ENCODE measurements around the gene HERC2.
"Not testable (repeated sequence)": the region's sequence is repeated elsewhere in the genome, so short reads cannot be mapped to it uniquely, and the experiment has no call there.

HERC2 gene

GRCh38 chr15:28178290-28178689 lies 143.7 kb downstream of the HERC2 start:
- H3K27ac ChIP-seq (ENCODE audit: low read depth, low read length, poor library complexity, severe bottlenecking): no peak overlapping the region
- no peaks in the 10 kb centered on the region for H3F3A ChIP-seq (ENCODE audit: insufficient read depth, low read length)
- H3K27me3 ChIP-seq (ENCODE audit: insufficient read depth, low read length): no peaks in the 10 kb centered on the region
- H3K9ac ChIP-seq (ENCODE audit: low read length): no peak overlapping the region
- no peaks in the 10 kb centered on the region for H3K9me3 ChIP-seq (ENCODE audit: low read length)
- no peak overlapping the region for H2AFZ ChIP-seq (ENCODE audit: low read length)
- H4K20me1 ChIP-seq (ENCODE audit: insufficient read depth, low read length): no peaks in the 10 kb centered on the region
- H3K79me2 ChIP-seq (ENCODE audit: insufficient read depth, low read length): no peaks in the 10 kb centered on the region
- H3K36me3 ChIP-seq (ENCODE audit: insufficient read depth, low read length): peaks cover 63% of the 10 kb centered on the region
- H3K4me2 ChIP-seq (ENCODE audit: low read length): no peak overlapping the region
- H3K4me3 ChIP-seq (ENCODE audit: low read depth, low read length, poor library complexity, severe bottlenecking): no peak overlapping the region
- H3K9me2 ChIP-seq (ENCODE audit: low read depth, low read length): no peaks in the 10 kb centered on the region
- TF ChIP-seq CTCF (IDR thresholded peaks at IDR 0.05; ENCODE audit: low read length) (no peak), EZH2 (IDR thresholded peaks at IDR 0.05; ENCODE audit: borderline replicate concordance, low read length) (no peak)
- H3K4me1 ChIP-seq (ENCODE audit: insufficient read depth, low read length, severe bottlenecking): no peaks in the 10 kb centered on the region

GRCh38 chr15:28169366-28169765 lies 152.6 kb downstream of the HERC2 start:
- Histone ChIP-seq H3K36me3 (ENCODE audit: insufficient read depth, low read length) (peaks cover 83% of the 10 kb centered on the region), H3K27ac (ENCODE audit: low read depth, low read length, poor library complexity, severe bottlenecking) (no peak overlapping the region)

GRCh38 chr15:28168405-28169121 lies 153.4 kb downstream of the HERC2 start:
- peaks cover 82% of the 10 kb centered on the region for H3K36me3 ChIP-seq (ENCODE audit: insufficient read depth, low read length)
- H3K79me2 ChIP-seq (ENCODE audit: insufficient read depth, low read length); H3K27me3 ChIP-seq (ENCODE audit: insufficient read depth, low read length); H3K4me2 ChIP-seq (ENCODE audit: low read length); H3K4me1 ChIP-seq (ENCODE audit: insufficient read depth, low read length, severe bottlenecking); H3K27ac ChIP-seq (ENCODE audit: low read depth, low read length, poor library complexity, severe bottlenecking); H3K9ac ChIP-seq (ENCODE audit: low read length); H4K20me1 ChIP-seq (ENCODE audit: insufficient read depth, low read length); H3F3A ChIP-seq (ENCODE audit: insufficient read depth, low read length); H3K9me3 ChIP-seq (ENCODE audit: low read length); H3K4me3 ChIP-seq (ENCODE audit: low read depth, low read length, poor library complexity, severe bottlenecking); H2AFZ ChIP-seq (ENCODE audit: low read length); H3K9me2 ChIP-seq (ENCODE audit: low read depth, low read length): not testable (repeated sequence)

More at GRCh38 chr15:28169366-28169765, 152.6 kb downstream of the HERC2 start:
- H3F3A ChIP-seq (ENCODE audit: insufficient read depth, low read length): no peaks in the 10 kb centered on the region
- H3K4me2 ChIP-seq (ENCODE audit: low read length): no peak overlapping the region
- H4K20me1 ChIP-seq (ENCODE audit: insufficient read depth, low read length): no peaks in the 10 kb centered on the region
- H3K9me2 ChIP-seq (ENCODE audit: low read depth, low read length): no peaks in the 10 kb centered on the region
- no peaks in the 10 kb centered on the region for H3K79me2 ChIP-seq (ENCODE audit: insufficient read depth, low read length)
- no peaks in the 10 kb centered on the region for H3K9me3 ChIP-seq (ENCODE audit: low read length)
- no peak for TF ChIP-seq EZH2 (IDR thresholded peaks at IDR 0.05; ENCODE audit: borderline replicate concordance, low read length)
- no peak for TF ChIP-seq CTCF (IDR thresholded peaks at IDR 0.05; ENCODE audit: low read length)
- H3K4me1 ChIP-seq (ENCODE audit: insufficient read depth, low read length, severe bottlenecking): no peaks in the 10 kb centered on the region
- no peak overlapping the region for H3K9ac ChIP-seq (ENCODE audit: low read length)
- no peak overlapping the region for H3K4me3 ChIP-seq (ENCODE audit: low read depth, low read length, poor library complexity, severe bottlenecking)
- no peaks in the 10 kb centered on the region for H3K27me3 ChIP-seq (ENCODE audit: insufficient read depth, low read length)
- H2AFZ ChIP-seq (ENCODE audit: low read length): no peak overlapping the region

GRCh38 chr15:28167042-28167441 lies 154.9 kb downstream of the HERC2 start:
- H4K20me1 ChIP-seq (ENCODE audit: insufficient read depth, low read length): no peaks in the 10 kb centered on the region
- no peaks in the 10 kb centered on the region for H3K9me2 ChIP-seq (ENCODE audit: low read depth, low read length)
- no peak overlapping the region for H3K4me3 ChIP-seq (ENCODE audit: low read depth, low read length, poor library complexity, severe bottlenecking)
- peaks cover 84% of the 10 kb centered on the region for H3K36me3 ChIP-seq (ENCODE audit: insufficient read depth, low read length)
- no peaks in the 10 kb centered on the region for H3K9me3 ChIP-seq (ENCODE audit: low read length)
- TF ChIP-seq CTCF (IDR thresholded peaks at IDR 0.05; ENCODE audit: low read length): no peak
- no peak for TF ChIP-seq EZH2 (IDR thresholded peaks at IDR 0.05; ENCODE audit: borderline replicate concordance, low read length)
- H3K9ac ChIP-seq (ENCODE audit: low read length): no peak overlapping the region
- no peak overlapping the region for H3K27ac ChIP-seq (ENCODE audit: low read depth, low read length, poor library complexity, severe bottlenecking)
- no peaks in the 10 kb centered on the region for H3K4me1 ChIP-seq (ENCODE audit: insufficient read depth, low read length, severe bottlenecking)
- no peak overlapping the region for H2AFZ ChIP-seq (ENCODE audit: low read length)
- no peak overlapping the region for H3K4me2 ChIP-seq (ENCODE audit: low read length)
- no peaks in the 10 kb centered on the region for H3K27me3 ChIP-seq (ENCODE audit: insufficient read depth, low read length)
- H3K79me2 ChIP-seq (ENCODE audit: insufficient read depth, low read length): no peaks in the 10 kb centered on the region
- H3F3A ChIP-seq (ENCODE audit: insufficient read depth, low read length): no peaks in the 10 kb centered on the region

Measured in OCI-LY1 (cell line).